Measurements from ENCODE around the gene UNC13C.

UNC13C gene

GRCh38 chr15:54506977-54507524 is 528.8 kb downstream of the UNC13C start:
- Histone ChIP-seq H3K14ac (ENCODE audit: low read length) (no peak overlapping the region), H3K23ac (ENCODE audit: low read length) (no peak overlapping the region), H3K27me3 (ENCODE audit: insufficient read depth, low read length) (no peaks in the 10 kb centered on the region), H4K8ac (ENCODE audit: low read depth, low read length) (no peak overlapping the region), H3K79me2 (ENCODE audit: control insufficient read depth, insufficient read depth, low read length, poor library complexity) (no peaks in the 10 kb centered on the region), H3K4me3 (ENCODE audit: low read depth, low read length) (no peak overlapping the region), H4K12ac (ENCODE audit: low read depth, low read length) (no peak overlapping the region), H3K27ac (ENCODE audit: low read depth, low read length) (no peak overlapping the region), H2BK12ac (ENCODE audit: low read length) (no peak overlapping the region), H2BK5ac (ENCODE audit: low read depth, low read length, poor library complexity) (no peak overlapping the region), H3K9ac (ENCODE audit: low read length) (no peak overlapping the region), H4K91ac (ENCODE audit: low read depth, low read length) (no peak overlapping the region), H3K9me3 (ENCODE audit: insufficient read depth, low read depth, low read length) (no peaks in the 10 kb centered on the region), H3K4me1 (ENCODE audit: control insufficient read depth in 1 of 2, insufficient read depth in 2 of 2, low read length in 2 of 2) (no peaks in the 10 kb centered on the region), H3K36me3 (ENCODE audit: control insufficient read depth in 1 of 2, insufficient read depth in 2 of 2, low read length in 2 of 2) (no peaks in the 10 kb centered on the region), H2BK120ac (ENCODE audit: insufficient read depth, low read length, poor library complexity) (no peak overlapping the region), H3K4me2 (ENCODE audit: low read length) (no peak overlapping the region), H2AK5ac (ENCODE audit: low read length) (no peak overlapping the region), H2AFZ (ENCODE audit: insufficient read depth, low read length, poor library complexity) (no peak overlapping the region), H3K4ac (ENCODE audit: low read depth, low read length) (no peak overlapping the region), H3K79me1 (ENCODE audit: low read length) (no peaks in the 10 kb centered on the region), H3K18ac (ENCODE audit: low read length) (no peak overlapping the region)
- DNase-seq: no peak

- Histone ChIP-seq H3K9ac (ENCODE audit: low read length) (no peak overlapping the region), H3K9me3 (ENCODE audit: insufficient read depth, low read depth, low read length) (no peaks in the 10 kb centered on the region), H2BK12ac (ENCODE audit: low read length) (no peak overlapping the region), H3K23ac (ENCODE audit: low read length) (no peak overlapping the region), H3K4me3 (ENCODE audit: low read depth, low read length) (no peak overlapping the region), H3K4ac (ENCODE audit: low read depth, low read length) (no peak overlapping the region), H3K4me1 (ENCODE audit: control insufficient read depth in 1 of 2, insufficient read depth in 2 of 2, low read length in 2 of 2) (no peaks in the 10 kb centered on the region), H3K36me3 (ENCODE audit: control insufficient read depth in 1 of 2, insufficient read depth in 2 of 2, low read length in 2 of 2) (no peaks in the 10 kb centered on the region), H2AFZ (ENCODE audit: insufficient read depth, low read length, poor library complexity) (no peak overlapping the region), H4K8ac (ENCODE audit: low read depth, low read length) (no peak overlapping the region), H2BK5ac (ENCODE audit: low read depth, low read length, poor library complexity) (no peak overlapping the region), H4K12ac (ENCODE audit: low read depth, low read length) (no peak overlapping the region), H3K14ac (ENCODE audit: low read length) (no peak overlapping the region), H3K79me2 (ENCODE audit: control insufficient read depth, insufficient read depth, low read length, poor library complexity) (no peaks in the 10 kb centered on the region), H2AK5ac (ENCODE audit: low read length) (no peak overlapping the region), H3K18ac (ENCODE audit: low read length) (no peak overlapping the region), H2BK120ac (ENCODE audit: insufficient read depth, low read length, poor library complexity) (no peak overlapping the region), H3K4me2 (ENCODE audit: low read length) (no peak overlapping the region), H4K91ac (ENCODE audit: low read depth, low read length) (no peak overlapping the region), H3K79me1 (ENCODE audit: low read length) (no peaks in the 10 kb centered on the region), H3K27ac (ENCODE audit: low read depth, low read length) (no peak overlapping the region), H3K27me3 (ENCODE audit: insufficient read depth, low read length) (no peaks in the 10 kb centered on the region)
- no peak for DNase-seq
- no CpG with 5 or more reads among the region's 2 CpGs for whole genome bisulfite sequencing (ENCODE audit: extremely low coverage, insufficient coverage, insufficient read length)
Observed at GRCh38 chr15:54514601-54515000, 536.4 kb downstream of the UNC13C start.

- H2BK5ac ChIP-seq (ENCODE audit: low read depth, low read length, poor library complexity): no peak overlapping the region
- H3K9ac ChIP-seq (ENCODE audit: low read length): no peak overlapping the region
- H3K36me3 ChIP-seq (ENCODE audit: control insufficient read depth in 1 of 2, insufficient read depth in 2 of 2, low read length in 2 of 2): no peaks in the 10 kb centered on the region
- H4K12ac ChIP-seq (ENCODE audit: low read depth, low read length): no peak overlapping the region
- no peaks in the 10 kb centered on the region for H3K79me2 ChIP-seq (ENCODE audit: control insufficient read depth, insufficient read depth, low read length, poor library complexity)
- H3K4me3 ChIP-seq (ENCODE audit: low read depth, low read length): no peak overlapping the region
- no peak overlapping the region for H2AFZ ChIP-seq (ENCODE audit: insufficient read depth, low read length, poor library complexity)
- H4K91ac ChIP-seq (ENCODE audit: low read depth, low read length): no peak overlapping the region
- H3K4ac ChIP-seq (ENCODE audit: low read depth, low read length): no peak overlapping the region
- H3K14ac ChIP-seq (ENCODE audit: low read length): no peak overlapping the region
- no peaks in the 10 kb centered on the region for H3K9me3 ChIP-seq (ENCODE audit: insufficient read depth, low read depth, low read length)
- no peaks in the 10 kb centered on the region for H3K79me1 ChIP-seq (ENCODE audit: low read length)
- no peak overlapping the region for H2AK5ac ChIP-seq (ENCODE audit: low read length)
- no peak for DNase-seq
- no peak overlapping the region for H4K8ac ChIP-seq (ENCODE audit: low read depth, low read length)
- no peak overlapping the region for H3K4me2 ChIP-seq (ENCODE audit: low read length)
- no peak overlapping the region for H3K27ac ChIP-seq (ENCODE audit: low read depth, low read length)
- WGBS (ENCODE audit: extremely low coverage, insufficient coverage, insufficient read length): no CpG with 5 or more reads among the region's 9 CpGs
- H3K27me3 ChIP-seq (ENCODE audit: insufficient read depth, low read length): no peaks in the 10 kb centered on the region
- no peaks in the 10 kb centered on the region for H3K4me1 ChIP-seq (ENCODE audit: control insufficient read depth in 1 of 2, insufficient read depth in 2 of 2, low read length in 2 of 2)
- no peak overlapping the region for H2BK120ac ChIP-seq (ENCODE audit: insufficient read depth, low read length, poor library complexity)
- H3K23ac ChIP-seq (ENCODE audit: low read length): no peak overlapping the region
- H2BK12ac ChIP-seq (ENCODE audit: low read length): no peak overlapping the region
- H3K18ac ChIP-seq (ENCODE audit: low read length): no peak overlapping the region
Observed at GRCh38 chr15:54515664-54516582, 537.7 kb downstream of the UNC13C start.

GRCh38 chr15:54517366-54517765 is 539.1 kb downstream of the UNC13C start:
- no peak overlapping the region for H3K9ac ChIP-seq (ENCODE audit: low read length)
- no peak overlapping the region for H4K12ac ChIP-seq (ENCODE audit: low read depth, low read length)
- no peak overlapping the region for H3K4me2 ChIP-seq (ENCODE audit: low read length)
- no peaks in the 10 kb centered on the region for H3K79me1 ChIP-seq (ENCODE audit: low read length)
- no peak overlapping the region for H4K91ac ChIP-seq (ENCODE audit: low read depth, low read length)
- H3K79me2 ChIP-seq (ENCODE audit: control insufficient read depth, insufficient read depth, low read length, poor library complexity): no peaks in the 10 kb centered on the region
- no peak overlapping the region for H3K4me3 ChIP-seq (ENCODE audit: low read depth, low read length)
- H3K36me3 ChIP-seq (ENCODE audit: control insufficient read depth in 1 of 2, insufficient read depth in 2 of 2, low read length in 2 of 2): no peaks in the 10 kb centered on the region
- no peak overlapping the region for H3K4ac ChIP-seq (ENCODE audit: low read depth, low read length)
- no peak overlapping the region for H3K23ac ChIP-seq (ENCODE audit: low read length)
- no peak overlapping the region for H2BK120ac ChIP-seq (ENCODE audit: insufficient read depth, low read length, poor library complexity)
- no CpG with 5 or more reads among the region's 2 CpGs for WGBS (ENCODE audit: extremely low coverage, insufficient coverage, insufficient read length)
- H3K9me3 ChIP-seq (ENCODE audit: insufficient read depth, low read depth, low read length): no peaks in the 10 kb centered on the region
- H3K27ac ChIP-seq (ENCODE audit: low read depth, low read length): no peak overlapping the region
- no peak overlapping the region for H2BK5ac ChIP-seq (ENCODE audit: low read depth, low read length, poor library complexity)
- no peaks in the 10 kb centered on the region for H3K4me1 ChIP-seq (ENCODE audit: control insufficient read depth in 1 of 2, insufficient read depth in 2 of 2, low read length in 2 of 2)
- no peaks in the 10 kb centered on the region for H3K27me3 ChIP-seq (ENCODE audit: insufficient read depth, low read length)
- no peak overlapping the region for H2AK5ac ChIP-seq (ENCODE audit: low read length)
- H2AFZ ChIP-seq (ENCODE audit: insufficient read depth, low read length, poor library complexity): no peak overlapping the region
- no peak overlapping the region for H3K18ac ChIP-seq (ENCODE audit: low read length)
- H2BK12ac ChIP-seq (ENCODE audit: low read length): no peak overlapping the region
- no peak overlapping the region for H4K8ac ChIP-seq (ENCODE audit: low read depth, low read length)
- H3K14ac ChIP-seq (ENCODE audit: low read length): no peak overlapping the region
- no peak for DNase-seq

Data from trophoblast cell (in vitro differentiated cells and primary cell).